Stimulated activated CD4-positive, alpha-beta T cell treated with anti-CD3 and anti-CD28 coated beads, Interleukin-2, amount 100 ng/mL, for 24 hours (primary cell): Measurements from ENCODE around the gene CAMK1D.
A peak's percentile ranks its signal among the peaks of the same experiment; 100 is the strongest.

Source experiments
- DNase-seq, 2 donors: peaks; one replicate each; pipeline ENCODE4 v3.0.0-alpha.2; 2020

Gene CAMK1D

DNA sequence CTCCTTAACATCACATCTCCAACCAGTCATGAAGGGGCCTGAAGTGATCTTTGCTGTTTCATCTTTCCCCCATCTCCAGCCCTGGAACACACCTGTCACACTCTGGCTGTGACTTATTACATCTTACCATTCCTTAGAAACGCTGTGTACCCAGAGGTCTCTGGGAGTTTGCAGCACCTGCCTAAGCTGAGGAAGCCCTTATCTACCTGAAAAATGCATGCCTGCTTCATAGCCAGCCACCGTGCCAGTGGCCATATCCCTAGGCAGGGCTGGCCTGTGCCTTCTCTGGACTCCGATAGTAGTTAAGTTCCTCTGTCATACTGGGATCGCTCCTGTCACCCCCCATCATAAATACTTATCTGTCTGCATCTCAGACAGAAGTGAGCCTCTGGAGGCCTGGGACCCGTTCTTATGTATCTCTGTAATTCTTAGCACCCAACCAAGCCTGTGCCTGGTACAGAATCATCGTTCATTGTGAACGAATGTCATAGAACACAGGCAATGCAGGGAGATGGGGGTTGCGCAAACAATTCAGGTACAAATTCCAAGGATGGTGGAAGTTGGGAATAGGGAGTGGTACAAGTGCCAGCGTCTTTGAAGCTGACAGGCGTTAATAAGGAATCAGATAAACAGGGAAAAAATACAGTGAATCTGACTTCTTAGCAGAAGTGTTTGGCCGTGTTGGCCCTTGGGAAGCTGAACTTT, 254.6 kb downstream of the CAMK1D start:
- DNase-seq: no peak

DNA sequence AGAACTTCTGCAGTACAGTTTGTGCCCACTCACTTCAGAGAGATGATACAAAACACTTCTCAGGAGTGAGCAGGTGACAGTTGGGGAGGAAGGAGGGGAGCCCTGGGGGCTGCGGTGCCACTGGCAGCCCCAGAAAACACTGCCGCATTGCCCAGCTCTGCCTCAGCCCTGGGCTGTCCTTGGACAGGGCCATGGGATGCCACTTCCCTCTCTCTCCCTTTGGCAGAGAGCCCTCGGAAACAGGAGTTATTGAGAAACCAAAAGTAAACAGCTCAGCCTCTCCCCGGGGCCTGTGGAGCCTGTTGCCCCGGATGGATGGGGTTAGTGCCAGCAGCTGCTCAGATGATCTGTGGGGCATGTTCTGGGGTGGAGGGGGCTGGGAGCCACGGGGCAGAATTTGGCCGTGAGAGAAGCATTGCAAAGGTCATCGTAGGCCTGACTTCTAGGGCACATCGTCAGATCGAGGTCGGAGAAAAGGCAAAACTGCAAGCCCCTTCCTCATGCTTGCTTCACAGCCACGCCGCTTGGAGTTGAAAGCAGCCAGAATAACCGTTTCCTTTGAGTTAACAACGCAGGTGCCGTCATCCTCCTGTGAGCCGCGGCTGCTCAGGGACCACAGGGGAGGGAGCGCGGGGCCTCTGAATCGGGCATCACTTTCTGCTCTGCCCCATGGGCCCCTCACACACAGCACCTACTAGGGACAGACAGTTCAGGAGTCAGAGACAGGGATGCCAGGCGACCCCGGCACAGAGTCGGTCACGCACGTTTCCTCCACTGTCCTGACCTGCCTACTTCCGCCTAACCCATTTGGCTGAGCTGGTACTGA, 256.4 kb downstream of the CAMK1D start:
- peak; percentile 52 to 60 for DNase-seq

DNA sequence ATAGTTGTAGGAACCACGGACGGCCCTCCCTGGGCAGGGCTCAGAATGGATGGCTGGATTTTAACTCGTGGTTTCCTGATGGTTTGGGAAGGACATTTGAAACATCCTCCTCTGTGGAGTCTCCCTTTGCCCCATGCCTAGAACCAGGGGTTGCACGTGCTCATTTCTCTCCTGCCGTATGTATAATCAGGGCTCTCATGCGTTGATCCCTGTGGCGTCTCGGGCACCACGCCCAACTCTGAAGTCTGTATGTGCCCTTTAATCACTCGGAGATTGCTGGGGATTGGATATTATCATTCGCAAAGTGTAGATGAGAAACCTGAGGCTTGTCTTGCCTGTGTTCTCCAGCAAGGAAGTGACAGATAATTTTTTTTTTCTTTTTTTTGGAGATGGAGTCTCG, 257.1 kb downstream of the CAMK1D start:
- DNase-seq: no peak

DNA sequence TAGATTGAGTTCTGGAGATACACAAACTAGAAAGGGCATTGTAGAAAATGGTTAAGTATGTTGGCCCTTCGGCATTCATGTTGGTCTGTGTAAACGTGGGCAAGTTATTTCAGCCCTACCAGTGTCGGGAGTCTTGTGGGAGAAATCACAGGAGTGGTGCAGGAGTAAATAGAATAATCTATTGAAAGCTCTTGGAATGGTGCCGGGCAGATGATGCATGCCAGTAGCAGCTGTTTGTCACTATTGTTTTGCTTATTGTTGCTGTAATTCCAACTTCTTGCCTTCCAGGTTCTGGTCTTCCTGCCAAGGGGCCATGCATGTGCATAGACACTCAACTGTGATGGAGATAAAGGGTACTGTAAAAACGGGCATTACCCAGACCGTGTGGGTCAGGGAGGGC, 259.4 kb downstream of the CAMK1D start:
- no peak for DNase-seq

DNA sequence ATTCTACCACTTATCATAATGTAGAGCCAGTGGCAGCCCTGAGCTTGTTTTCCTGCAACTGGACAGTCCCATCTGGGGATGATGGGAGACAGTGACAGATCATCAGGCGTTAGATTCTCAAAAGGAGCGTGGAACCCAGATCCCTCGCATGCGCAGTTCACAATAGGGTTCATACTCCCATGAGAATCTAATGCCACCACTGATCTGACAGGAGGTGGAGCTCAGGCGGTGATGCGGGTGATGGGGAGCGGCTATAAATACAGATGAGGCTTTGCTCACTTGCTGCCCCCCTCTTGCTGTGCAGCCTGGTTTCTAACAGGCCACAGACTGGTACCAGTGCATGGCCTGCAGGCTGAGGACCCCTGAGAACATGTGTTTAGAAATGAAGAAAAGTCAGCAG, 260.1 kb downstream of the CAMK1D start:
- DNase-seq: no peak

DNA sequence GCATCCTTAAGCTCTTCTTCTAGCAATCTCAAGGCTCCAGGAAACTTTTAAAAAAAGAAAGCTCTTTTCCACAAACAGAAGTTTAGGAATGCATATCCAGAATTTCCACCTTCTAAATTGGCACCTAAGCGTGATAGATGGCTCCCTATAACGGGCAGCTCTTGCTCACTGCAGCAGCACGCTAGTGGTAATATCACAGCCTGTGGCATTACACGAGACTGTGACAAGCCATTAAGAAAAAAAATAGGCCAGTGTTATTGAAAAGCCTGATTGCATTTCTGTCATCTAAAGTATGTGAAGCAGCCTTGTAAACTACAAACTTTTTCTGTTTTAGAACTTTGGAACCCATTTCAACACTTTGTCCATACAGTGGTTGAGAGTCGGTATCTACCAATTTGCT, 263.8 kb downstream of the CAMK1D start:
- DNase-seq: no peak

DNA sequence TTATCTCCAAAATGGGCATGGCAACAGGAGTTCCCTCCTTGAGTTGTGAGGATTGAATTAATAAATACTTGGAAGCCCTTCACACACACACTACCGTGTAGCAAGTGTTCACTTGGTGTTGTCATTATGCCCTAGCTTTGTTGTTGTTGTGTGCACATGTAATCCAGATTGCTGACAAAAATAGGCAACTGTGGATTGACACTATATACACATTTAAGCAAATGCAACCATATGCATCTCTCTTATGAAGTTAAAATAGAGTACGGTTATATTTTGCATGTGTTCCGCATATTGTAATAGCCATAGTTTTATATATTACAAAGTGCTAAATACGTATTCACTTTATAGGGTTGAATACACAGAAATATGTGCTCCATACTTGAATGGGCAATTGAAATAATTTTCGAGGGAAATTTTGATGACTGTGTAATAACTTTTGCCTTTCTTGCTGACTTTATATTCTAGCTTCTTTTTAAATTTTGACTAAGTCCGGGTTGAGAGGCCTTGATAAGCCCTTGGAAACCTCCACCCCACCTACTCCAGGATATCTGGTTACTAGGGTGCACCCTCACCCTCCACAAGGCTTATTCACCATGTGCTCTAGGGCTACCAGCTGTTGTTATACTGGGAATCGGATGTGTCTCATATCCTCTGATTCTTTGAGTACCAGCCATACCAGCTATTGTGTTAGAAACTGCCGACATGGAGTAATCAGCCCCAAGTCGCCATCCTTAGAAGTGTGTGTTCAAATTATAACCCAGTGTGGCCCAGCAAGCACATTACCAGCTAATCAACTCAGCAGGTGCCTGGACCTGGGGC, 265.0 kb downstream of the CAMK1D start:
- DNase-seq: no peak

DNA sequence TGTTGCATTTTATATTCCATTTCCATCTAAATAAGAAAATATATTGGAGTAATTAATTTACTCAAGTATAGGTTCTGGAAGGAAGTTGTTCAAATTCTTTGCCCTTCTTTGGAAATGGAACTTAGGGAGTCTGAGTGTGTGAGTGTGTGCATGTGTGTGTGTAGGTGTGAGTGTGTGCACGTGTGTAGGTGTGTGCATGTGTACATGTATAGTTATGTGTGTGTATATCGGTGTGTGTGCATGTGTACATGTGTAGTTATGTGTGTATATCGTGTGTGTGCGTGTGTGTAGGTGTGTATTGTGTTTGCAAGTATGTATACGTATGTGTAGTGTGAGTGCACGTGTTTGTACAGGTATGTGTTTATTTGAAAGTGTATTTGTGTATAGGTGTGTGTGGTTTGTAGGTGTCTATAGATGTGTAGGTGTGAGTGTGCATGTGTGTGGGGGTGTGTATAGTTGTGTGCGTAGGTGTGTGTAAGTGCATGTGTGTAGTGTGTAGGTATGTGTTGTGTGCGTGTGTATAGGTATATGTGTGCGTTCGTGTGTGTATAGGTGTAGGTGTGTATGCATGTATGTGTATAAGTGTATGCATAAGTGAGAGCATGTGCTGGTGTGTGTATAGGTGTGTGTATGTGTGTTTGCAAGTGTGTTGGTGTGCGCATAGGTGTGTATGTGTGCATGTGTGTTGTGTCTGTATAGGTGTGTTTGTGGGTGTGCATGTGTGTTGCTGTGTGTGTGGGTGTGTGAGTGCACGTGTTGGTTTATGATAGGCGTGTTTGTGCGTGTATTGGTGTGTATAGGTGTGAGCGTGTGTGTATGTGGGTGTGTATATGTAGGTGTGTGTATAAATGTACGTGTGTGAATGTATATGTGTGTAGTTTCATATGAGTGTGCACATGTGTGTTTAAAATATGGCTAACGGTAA, 266.2 kb downstream of the CAMK1D start:
- DNase-seq: no peak

DNA sequence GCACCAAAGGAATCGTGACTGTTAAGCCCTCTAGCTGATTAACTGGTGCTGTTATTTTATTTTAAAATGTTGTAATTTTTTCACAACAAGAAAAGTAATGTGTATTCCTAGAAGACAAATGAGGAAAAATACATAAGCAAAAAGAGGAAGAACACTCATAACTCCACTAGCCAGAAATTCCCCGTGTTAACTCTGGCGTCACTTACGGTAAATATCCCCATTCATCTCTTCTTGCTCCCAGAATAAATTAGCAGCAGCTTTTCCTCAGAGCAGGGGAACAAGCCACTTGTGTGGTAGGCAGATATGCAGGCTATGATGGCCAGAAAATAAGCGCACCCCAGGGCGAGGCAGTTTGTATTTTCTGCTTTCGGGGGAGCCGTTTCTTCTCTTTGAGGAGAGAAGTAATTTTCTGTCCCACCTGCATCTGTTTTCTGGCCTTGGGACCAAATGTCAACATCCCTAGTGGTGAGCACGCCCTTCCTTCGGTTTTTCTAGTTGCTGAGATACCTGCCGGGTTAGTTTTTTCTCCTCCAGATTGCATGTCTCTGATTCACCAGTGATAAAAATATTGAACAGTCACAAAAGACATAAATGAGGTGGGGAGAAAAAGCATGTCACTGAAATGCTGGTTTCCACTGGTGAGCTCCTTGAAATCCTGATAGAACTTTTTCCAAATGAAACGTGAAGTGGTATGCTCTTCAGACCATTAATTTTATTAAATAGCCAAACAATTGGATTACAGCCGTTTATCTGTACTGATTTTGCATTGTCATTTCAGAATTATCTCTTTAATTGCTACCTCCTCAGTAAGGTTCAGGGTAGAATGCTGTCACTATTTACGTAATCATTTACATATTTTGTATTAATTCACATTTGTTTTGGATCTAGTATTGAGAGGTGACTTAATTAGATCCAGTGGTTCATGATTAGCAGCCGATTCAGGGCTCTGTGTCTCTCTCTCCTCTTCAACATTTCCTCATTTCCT, 268.1 kb downstream of the CAMK1D start:
- DNase-seq: no peak

DNA sequence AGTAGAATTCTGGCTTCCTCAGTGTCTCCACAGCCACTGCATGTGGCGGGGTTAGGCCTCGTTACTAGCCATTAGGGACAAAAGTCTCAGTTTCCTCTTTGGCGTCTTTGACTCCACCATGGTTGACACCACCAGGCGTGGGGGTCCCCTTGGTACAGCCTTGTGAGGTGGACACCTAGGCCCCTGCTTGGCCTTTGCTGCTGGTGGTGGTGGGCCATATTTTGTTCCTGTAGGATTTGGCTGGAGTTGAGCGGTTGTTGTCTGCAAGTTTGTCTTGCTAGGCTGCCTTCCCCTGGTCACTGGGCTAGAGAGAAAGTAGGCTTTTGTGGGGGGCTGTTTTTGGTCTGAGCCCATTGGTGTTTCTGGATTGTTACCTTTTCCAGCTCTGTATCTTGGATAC, 272.7 kb downstream of the CAMK1D start:
- DNase-seq: no peak

DNA sequence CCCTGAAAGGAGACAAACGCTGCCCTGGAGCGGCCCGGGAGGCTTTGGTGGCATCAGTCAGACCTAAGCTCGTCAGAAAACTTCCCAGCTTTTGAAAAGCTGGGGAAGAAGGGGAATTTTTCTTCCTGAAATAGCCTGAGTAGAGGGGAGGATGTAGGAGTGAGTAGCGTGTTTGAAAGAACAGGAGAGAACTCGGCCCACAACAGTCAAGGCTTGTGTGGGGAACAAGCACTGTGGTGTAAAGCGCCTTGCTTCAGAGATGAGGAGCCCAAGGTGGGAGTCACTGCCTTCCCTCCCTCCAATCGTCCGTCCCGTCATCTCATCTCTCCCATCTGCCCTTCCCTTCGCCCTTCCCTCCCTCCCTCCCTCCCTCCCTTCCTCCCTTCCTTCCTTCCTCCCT, 273.3 kb downstream of the CAMK1D start:
- no peak for DNase-seq

DNA sequence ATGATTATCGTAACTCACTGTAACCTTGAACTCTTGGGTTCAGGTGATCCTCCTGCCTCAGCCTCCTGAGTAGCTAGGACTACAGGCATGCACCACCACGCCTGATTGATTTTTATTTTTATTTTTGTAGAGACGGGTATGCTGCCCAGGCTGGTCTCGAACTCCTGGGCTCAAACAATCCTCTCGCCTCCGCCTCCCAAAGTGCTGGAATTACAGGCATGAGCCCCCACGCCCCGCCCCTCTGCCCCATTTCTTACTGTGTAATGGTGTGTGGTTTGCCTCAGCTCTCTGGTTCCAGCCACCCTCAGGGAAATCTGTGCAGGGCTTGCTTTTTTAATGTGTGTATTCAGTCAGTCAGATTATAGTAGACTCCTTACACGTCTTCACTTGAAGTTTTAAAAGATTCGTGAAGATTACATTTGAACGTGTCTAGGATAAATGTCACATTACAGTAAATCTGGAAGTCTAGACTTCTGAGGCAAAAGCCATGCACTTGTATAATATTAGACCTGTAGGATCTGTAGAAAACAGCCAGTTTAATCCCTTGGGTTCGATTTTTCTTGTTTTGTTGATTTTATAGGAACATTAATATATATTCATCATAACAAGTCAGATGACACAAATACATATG, 276.2 kb downstream of the CAMK1D start:
- DNase-seq: no peak

DNA sequence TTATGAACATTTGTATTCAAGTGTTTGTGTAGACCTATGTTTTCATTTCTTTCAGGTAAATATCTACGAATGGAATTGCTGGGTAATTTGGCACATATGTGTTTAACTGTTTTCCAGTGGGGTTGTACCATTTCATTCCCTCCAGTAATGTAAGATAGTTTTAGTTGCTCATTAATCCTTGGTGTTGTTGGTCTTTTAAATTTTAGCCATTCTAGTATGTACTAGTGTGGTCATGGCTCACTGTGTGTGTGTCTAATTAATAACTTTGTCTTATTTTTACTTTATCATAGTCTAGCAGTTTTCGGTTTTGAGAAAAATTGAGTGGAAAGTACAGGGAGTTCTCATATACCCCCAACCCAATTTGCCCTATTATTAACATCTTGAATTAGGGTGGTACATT, 278.8 kb downstream of the CAMK1D start:
- no peak for DNase-seq

DNA sequence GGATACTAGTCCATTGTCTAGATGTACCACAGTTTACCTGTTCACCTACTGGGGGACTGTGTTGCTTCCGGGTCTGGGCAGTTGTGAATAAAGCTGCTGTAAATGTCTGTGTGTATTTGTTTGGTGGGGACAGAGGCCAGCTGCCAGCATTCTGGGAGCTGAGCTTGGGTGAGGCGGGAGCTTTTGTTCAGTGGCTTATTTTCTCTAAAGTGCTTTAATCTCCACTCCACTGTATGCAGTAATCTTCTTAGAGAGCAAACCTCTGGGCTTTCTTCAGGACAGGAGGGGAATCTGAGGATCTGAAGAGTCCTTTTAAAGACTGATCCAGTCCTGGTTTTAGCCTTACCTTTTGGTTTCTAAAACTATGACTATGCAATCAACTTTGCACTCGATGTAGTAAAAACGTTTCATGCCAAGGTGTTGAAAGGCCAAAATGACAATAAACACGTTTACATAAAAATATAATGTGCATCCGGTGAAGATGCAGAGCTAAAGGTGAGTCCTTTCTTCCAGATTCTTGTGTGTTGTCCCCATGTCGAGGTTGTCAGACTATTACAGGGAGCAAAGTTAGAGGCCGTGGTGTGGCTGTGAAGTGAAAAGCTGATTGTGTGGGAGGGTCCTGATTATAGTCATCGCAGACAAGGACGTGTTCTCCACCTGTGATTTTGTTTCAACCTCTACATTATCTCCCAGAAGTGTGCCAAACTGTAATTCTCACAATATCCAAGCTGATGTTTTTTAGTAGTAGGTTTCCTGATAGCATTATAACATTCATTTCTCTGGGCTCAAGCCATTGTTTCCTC, 279.8 kb downstream of the CAMK1D start:
- no peak for DNase-seq

DNA sequence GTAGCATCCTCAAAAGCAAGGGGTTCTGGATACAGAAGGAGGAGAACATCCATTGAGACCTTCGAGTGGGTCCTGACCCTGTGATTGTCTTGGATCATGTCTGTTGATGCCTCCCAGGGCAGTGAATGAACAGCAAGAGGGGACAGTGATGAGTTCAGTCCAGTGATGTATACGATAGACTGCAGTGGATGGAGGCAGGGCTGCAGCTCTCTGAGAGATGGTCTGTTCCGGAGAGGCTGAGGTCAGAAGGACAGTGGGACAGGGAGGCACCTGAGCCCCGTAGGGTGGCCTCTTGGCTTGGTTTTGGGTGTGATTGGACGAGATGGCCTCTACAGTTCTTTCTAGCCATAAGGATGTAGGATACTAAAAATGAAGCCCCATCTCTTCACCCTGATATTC, 280.4 kb downstream of the CAMK1D start:
- no peak for DNase-seq

DNA sequence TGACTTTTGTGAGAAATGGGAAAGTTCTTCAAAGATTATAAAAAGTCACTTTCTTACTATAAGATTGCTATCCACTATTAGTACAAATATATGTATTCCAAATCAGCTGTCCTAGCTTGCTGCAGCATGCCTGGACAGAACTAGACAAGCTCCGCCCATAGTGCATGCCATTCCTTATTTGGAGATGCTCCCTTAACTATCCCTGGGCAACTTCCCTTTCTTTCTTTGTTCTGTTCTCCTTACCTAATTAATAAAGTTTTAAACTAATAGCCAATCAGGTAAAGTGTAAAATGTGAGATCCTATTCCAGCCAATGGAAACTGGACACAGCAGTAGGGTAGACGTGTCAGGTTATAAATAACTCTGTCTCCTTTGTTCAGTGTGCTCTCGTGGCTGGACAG, 281.9 kb downstream of the CAMK1D start:
- no peak for DNase-seq

DNA sequence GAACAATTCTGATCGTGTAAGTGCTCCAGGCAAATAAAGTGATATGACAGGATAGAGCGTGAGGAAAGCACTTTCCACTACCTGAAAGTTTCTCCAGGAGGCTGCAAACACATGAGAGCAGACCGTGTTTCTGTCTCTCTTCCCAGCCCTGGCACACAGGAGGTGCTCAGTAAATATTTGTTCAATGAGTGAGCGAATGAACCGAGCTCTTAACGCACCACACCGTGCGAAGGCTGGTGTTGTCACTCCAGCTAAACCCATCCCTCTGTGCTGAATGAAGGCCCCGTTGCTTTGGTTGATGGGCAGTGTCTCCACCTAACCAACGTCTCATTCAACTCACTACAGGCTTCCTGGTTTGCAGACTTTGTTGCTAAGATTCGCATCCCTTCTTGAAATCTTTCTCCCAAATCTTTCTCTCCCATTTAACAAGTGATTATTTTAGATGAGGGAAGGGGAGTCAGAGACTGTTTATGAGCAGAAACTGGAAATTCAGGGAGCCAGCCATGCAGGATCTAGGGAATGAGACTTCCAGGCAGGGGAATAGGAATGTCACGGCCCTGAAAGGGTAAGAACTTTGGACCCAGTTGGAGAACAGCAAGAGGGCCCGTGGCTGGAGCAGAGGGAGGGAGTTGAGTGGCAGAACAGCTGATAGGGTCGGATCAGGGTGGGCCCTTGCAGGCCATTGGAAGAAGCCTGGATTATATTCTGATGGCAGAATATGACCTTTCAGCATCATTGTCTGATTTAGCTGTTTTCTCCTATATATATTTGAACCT, 282.6 kb downstream of the CAMK1D start:
- DNase-seq: no peak

DNA sequence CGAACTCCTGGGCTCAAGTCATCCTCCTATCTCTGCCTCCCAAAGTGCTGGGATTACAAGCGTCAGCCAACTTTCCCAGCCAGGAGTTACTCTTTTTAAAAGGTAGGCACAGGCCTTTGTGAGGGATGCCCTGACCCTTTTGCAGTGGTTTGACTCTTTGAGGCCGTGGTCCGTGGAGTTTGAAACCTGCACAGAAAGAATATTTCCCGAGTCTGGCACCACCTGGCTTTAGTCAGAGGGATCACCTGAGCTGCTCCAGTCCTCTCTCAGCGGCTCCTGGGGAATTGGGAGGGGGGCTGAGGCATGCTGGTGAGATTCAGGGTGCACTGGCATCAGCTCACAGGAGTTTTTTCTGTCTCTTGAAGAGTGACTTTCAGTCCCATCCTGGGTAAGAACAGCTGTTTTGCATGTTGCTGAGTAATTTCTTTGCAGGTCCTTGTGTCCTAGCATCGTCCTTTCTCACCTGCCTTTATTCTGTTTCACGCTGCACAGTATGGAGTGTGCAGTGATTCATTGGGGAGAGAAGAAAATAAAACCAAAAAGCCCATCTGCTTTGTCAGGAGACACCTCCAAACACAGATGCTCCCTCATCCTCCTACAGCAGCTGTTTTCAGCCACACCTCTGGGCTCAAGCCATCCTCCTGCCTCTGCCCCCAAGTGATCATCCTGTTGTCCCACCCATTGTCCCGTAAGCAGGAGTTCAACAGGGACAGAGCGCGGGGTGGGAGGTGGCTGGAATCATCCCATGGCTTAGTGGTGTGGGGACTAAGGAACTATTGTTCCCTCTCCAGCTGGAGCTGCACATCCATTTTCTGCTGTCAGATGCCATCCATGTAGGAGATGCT, 284.7 kb downstream of the CAMK1D start:
- DNase-seq: no peak
